Liver (tissue), 3 donors: ENCODE measurements around the gene EBPL.
A peak's percentile ranks its signal among the peaks of the same experiment; 100 is the strongest.

Experiments
- EGR1 ChIP-seq, 2 donors: IDR thresholded peaks; 2 replicates each; pipeline ENCODE4 v1.6.1; 2016 to 2018; ENCODE audit warnings: antibody characterized with exemption in 2 of 2, low read depth in 2 of 2
- TAF1 ChIP-seq: conservative IDR thresholded peaks from 2 replicates; pipeline ENCODE4 v1.6.1; 2016; ENCODE audit warnings: antibody characterized with exemption, mild to moderate bottlenecking
- TF ChIP-seq, protein P1 (sequence below): IDR thresholded peaks from 2 replicates; pipeline ENCODE4 v1.6.1; 2016; ENCODE audit warnings: antibody characterized with exemption
- TF ChIP-seq, protein P2 (sequence below): IDR thresholded peaks from 2 replicates; pipeline ENCODE4 v1.6.1; 2016; ENCODE audit warnings: antibody characterized with exemption
- TF ChIP-seq, protein P3 (sequence below): fragments of 150-350 bp; IDR thresholded peaks from 2 replicates; pipeline ENCODE4 v1.5.1; 2017; ENCODE audit warnings: improper control_type of control experiment, low read depth, low read length; ENCODE audit not compliant: missing input control
- donor health status: healthy.
- donor health status: healthy.

DNA sequence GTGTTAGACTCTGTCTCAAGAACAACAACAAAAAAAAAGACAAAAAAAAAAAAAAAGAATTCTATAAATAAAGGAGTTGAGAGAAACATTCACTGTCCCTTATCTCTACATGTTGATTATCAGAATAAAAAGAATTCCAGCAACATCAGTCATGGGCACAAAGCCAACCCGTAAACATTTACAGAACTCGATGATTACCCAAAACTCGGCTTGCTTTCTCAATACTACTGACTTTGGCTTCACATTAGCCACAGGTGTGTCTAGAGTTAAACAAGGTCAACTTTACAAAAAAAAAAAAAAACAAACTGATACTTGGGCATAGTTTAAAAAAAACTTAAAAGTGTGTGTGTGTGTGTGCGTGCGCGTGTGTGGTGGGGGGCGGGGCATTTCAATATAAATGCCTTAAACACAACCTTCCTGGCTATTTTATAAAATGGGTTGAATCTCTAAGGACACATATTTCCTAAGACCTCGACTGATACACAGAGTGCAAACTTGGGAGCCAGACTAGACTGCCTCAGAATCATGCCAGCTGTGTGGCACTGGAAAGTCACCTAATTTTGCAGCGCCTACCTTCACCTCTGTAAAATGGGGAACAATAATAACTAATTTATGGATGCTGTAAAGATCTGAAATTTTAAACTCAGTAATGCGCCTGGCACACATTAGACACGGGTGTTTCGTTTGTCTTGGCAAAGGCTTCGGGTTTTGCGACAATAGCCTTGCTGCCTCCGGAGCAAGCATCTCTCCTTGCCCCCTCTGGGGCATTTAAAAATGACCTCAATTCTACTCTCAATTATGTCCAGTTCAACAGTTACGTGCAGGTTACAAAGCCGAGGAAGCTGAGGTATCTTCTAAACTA lies 922 bp downstream of the EBPL start:
- TF ChIP-seq, protein P1, sequence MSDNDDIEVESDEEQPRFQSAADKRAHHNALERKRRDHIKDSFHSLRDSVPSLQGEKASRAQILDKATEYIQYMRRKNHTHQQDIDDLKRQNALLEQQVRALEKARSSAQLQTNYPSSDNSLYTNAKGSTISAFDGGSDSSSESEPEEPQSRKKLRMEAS, result no peak
- no peak for TF ChIP-seq EGR1 (IDR thresholded peaks at IDR 0.05; ENCODE audit: low read depth in 2 of 2)
- TF ChIP-seq, protein P2, sequence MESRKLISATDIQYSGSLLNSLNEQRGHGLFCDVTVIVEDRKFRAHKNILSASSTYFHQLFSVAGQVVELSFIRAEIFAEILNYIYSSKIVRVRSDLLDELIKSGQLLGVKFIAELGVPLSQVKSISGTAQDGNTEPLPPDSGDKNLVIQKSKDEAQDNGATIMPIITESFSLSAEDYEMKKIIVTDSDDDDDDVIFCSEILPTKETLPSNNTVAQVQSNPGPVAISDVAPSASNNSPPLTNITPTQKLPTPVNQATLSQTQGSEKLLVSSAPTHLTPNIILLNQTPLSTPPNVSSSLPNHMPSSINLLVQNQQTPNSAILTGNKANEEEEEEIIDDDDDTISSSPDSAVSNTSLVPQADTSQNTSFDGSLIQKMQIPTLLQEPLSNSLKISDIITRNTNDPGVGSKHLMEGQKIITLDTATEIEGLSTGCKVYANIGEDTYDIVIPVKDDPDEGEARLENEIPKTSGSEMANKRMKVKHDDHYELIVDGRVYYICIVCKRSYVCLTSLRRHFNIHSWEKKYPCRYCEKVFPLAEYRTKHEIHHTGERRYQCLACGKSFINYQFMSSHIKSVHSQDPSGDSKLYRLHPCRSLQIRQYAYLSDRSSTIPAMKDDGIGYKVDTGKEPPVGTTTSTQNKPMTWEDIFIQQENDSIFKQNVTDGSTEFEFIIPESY, result no peak
- TF ChIP-seq, protein P3, sequence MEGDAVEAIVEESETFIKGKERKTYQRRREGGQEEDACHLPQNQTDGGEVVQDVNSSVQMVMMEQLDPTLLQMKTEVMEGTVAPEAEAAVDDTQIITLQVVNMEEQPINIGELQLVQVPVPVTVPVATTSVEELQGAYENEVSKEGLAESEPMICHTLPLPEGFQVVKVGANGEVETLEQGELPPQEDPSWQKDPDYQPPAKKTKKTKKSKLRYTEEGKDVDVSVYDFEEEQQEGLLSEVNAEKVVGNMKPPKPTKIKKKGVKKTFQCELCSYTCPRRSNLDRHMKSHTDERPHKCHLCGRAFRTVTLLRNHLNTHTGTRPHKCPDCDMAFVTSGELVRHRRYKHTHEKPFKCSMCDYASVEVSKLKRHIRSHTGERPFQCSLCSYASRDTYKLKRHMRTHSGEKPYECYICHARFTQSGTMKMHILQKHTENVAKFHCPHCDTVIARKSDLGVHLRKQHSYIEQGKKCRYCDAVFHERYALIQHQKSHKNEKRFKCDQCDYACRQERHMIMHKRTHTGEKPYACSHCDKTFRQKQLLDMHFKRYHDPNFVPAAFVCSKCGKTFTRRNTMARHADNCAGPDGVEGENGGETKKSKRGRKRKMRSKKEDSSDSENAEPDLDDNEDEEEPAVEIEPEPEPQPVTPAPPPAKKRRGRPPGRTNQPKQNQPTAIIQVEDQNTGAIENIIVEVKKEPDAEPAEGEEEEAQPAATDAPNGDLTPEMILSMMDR, result no peak
- TF ChIP-seq TAF1, result peak; percentile 42
